Measurements from ENCODE around the gene WIZ.

Gene WIZ

GRCh38 chr19:15373644-15374043 lies 76.1 kb downstream of the WIZ start:
- no peak for DNase-seq

GRCh38 chr19:15372891-15373301 lies 76.9 kb downstream of the WIZ start:
- no peak for DNase-seq

- DNase-seq, result peak; percentile 99
Observed at GRCh38 chr19:15372470-15372869, 77.3 kb downstream of the WIZ start.

- DNase-seq, result peak; percentile 61
Observed at GRCh38 chr19:15371786-15372380, 77.9 kb downstream of the WIZ start.

GRCh38 chr19:15371119-15371518 lies 78.6 kb downstream of the WIZ start:
- no peak for DNase-seq

Data from MV-4-11 (cell line).